GM12801 (cell line): ENCODE measurements around the gene TRPM4.

Experiments used
- TF ChIP-seq, protein P1 (sequence below): IDR thresholded peaks from one replicate; pipeline ENCODE4 v1.5.1; 2011; ENCODE audit warnings: control low read depth; ENCODE audit not compliant: insufficient read length; ENCODE audit errors: extremely low read depth

Gene TRPM4

DNA sequence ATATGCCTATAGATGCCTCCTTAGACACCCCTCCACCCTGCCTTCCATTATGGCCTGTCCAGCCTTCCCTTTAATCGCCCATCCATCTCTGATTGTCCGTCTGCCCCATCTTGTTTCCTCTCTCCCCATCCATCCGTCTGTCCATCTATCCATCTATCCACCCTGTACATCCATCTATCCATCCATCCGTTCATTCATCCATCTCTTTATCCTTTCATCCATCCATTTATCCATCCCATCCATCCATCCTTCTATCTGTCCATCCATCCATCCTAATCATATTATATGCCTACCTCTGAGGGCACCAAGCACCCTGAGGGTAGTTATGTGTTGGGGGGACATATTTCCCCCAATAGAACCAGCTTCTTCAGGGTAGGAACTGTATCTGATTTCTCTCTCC, 23.1 kb downstream of the TRPM4 start:
- TF ChIP-seq, protein P1, sequence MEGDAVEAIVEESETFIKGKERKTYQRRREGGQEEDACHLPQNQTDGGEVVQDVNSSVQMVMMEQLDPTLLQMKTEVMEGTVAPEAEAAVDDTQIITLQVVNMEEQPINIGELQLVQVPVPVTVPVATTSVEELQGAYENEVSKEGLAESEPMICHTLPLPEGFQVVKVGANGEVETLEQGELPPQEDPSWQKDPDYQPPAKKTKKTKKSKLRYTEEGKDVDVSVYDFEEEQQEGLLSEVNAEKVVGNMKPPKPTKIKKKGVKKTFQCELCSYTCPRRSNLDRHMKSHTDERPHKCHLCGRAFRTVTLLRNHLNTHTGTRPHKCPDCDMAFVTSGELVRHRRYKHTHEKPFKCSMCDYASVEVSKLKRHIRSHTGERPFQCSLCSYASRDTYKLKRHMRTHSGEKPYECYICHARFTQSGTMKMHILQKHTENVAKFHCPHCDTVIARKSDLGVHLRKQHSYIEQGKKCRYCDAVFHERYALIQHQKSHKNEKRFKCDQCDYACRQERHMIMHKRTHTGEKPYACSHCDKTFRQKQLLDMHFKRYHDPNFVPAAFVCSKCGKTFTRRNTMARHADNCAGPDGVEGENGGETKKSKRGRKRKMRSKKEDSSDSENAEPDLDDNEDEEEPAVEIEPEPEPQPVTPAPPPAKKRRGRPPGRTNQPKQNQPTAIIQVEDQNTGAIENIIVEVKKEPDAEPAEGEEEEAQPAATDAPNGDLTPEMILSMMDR = no peak

DNA sequence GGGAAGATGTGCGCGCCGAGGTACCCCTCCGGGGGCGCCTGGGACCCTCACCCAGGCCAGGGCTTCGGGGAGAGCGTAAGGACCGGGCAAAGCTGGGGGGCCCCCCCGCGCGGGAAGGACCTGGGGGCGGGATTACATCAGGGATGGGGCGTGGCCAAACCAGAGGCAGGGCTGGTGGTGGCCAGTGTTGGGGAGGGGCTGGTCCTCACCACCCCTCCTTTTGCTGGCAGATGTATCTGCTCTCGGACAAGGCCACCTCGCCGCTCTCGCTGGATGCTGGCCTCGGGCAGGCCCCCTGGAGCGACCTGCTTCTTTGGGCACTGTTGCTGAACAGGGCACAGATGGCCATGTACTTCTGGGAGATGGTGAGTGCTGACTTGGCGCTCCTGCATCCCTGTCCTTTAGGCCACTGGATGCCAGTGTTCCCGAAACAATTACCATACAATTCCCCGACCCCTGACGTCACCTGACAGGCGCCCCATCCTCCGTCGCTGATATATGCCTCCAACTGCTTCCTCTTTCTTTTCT, 25.3 kb downstream of the TRPM4 start:
- TF ChIP-seq, protein P1 = no peak

GRCh38 chr19:49186108-49186507, 28.5 kb downstream of the TRPM4 start:
- TF ChIP-seq, protein P1 = no peak

GRCh38 chr19:49188626-49189200, 31.1 kb downstream of the TRPM4 start:
- TF ChIP-seq, protein P1 = no peak

DNA sequence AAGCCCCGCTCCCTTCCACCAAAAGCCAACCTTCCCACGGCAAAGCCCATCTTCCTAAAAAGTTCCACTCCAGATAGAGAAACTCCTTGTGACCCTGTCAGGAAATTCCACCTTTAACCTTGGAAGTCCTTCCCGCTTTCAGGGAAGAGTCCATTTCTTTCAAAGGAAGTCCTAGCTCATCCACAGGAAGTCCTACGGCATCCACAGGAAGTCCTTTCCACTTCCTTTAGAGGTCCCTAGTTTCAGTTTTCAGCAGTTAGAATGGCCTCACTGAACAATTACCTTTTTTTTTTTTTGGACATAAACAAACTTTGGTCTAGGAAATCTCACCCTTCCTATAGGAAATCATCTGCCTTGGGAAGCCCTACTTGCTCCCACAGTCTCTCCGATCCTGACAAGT, 31.7 kb downstream of the TRPM4 start:
- TF ChIP-seq, protein P1 = no peak

DNA sequence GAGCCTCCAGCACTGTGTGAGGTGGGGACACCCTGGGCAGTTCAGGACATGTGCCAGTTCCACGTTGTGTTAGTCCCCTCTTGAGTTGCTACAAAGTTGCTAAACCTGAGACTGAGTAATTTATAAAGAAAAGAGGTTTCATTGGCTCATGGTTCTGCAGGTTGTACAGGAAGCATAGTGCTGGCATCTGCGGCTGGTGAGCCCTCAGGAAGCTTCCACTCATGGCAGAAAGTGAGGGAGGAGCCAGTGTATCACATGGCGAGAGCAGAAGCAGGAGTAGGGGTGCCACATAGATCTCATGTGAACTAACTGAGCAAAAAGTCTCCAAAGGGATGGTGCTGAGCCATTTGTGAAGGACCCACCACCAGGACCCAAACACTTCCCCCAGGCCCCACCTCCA, 33.2 kb downstream of the TRPM4 start:
- TF ChIP-seq, protein P1 = no peak

- TF ChIP-seq, protein P1 = no peak
These were observed 36.3 kb downstream of the TRPM4 start for GRCh38 chr19:49193822-49194394.
